ENCODE data around the gene TRIOBP. TPM values are rescaled to one million over a fixed set of nuclear protein-coding genes. Genes with fewer than 3 reads are reported as not detected.
A peak's percentile ranks its signal among the peaks of the same experiment; 100 is the strongest.

The TRIOBP gene
- total and polyA plus RNA-seq, 2 donors (not counting 3 experiments of a cell fraction or from before 2014, with no cell fraction given): 60.6 to 104 TPM

- CTCF ChIA-PET: interaction anchor here (1.2 to 1.6 kb wide), 2 partner anchors 8 to 134 kb away, joined by 3 to 4 read pairs; no protein-coding TSS in a partner anchor
- dilution Hi-C loops (cut with MboI; ENCODE audit: extremely low pct_ligation_motif_present, low sequenced_read_pairs) (no loop called here), intact Hi-C loops (cut with micrococcal nuclease) (no loop called here)
- no peak for FAIRE-seq
- Histone ChIP-seq H3K4me1 (ENCODE audit: control insufficient read depth, extremely low read depth, insufficient read depth, low read length) (peaks cover 10% of the 10 kb centered on the region), H3K9me3 (replicated peaks; ENCODE audit: control insufficient read depth, insufficient read depth, low read length) (no peaks in the 10 kb centered on the region), H3K4me3 (replicated peaks in 1 of 3; ENCODE audit: insufficient read depth in 1 of 3, low read depth in 1 of 3, low read length in 3 of 3) (no peak overlapping the region), H3K9me1 (replicated peaks; ENCODE audit: control insufficient read depth, extremely low read depth, insufficient read depth, low read length) (no peaks in the 10 kb centered on the region), H3K27me3 (ENCODE audit: control insufficient read depth in 2 of 2, insufficient read depth in 2 of 2, low read length in 2 of 2) (no peaks in the 10 kb centered on the region), H3K4me2 (ENCODE audit: insufficient read depth, low read length) (no peak overlapping the region), H2AFZ (ENCODE audit: low read depth, low read length) (no peak overlapping the region), H3K27ac (ENCODE audit: insufficient read depth, low read depth, low read length) (no peak overlapping the region), H3K79me2 (ENCODE audit: control insufficient read depth, insufficient read depth, low read length) (no peaks in the 10 kb centered on the region), H3K36me3 (ENCODE audit: control insufficient read depth in 2 of 2, extremely low read depth in 1 of 2, insufficient read depth in 2 of 2, low read length in 2 of 2) (peaks cover 0 to 18% of the 10 kb centered on the region in 2 experiments), H4K20me1 (replicated peaks; ENCODE audit: control insufficient read depth, extremely low read depth, insufficient read depth, low read length) (no peaks in the 10 kb centered on the region), H3K9ac (replicated peaks; ENCODE audit: extremely low read depth, insufficient read depth, low read length) (no peak overlapping the region)
- POLR2A ChIA-PET: no interaction called here
- TF ChIP-seq POLR2A (IDR thresholded peaks at IDR 0.05; ENCODE audit: low read depth, low read length) (peak; percentile 52), POLR2AphosphoS5 (IDR thresholded peaks at IDR 0.05; ENCODE audit: insufficient read depth, low read depth, low read length) (peak; percentile 48), GATA2 (IDR thresholded peaks at IDR 0.05; ENCODE audit: insufficient read depth, insufficient read length, low read depth, low read length) (no peak), EZH2 (IDR thresholded peaks at IDR 0.05; ENCODE audit: borderline replicate concordance, low read depth, low read length, severe bottlenecking) (no peak)
- DNase-seq (ENCODE audit: low read depth, low spot score): no peak
- no TSS peak for BruUV-seq (replicated peaks)
Observed at GRCh38 chr22:37777122-37777687, 80.4 kb downstream of the TRIOBP start.

GRCh38 chr22:37778370-37779009 lies 81.6 kb downstream of the TRIOBP start:
- intact Hi-C loops (cut with micrococcal nuclease): no loop called here
- Histone ChIP-seq H3K9ac (replicated peaks; ENCODE audit: extremely low read depth, insufficient read depth, low read length) (no peak overlapping the region), H3K4me3 (replicated peaks in 1 of 3; ENCODE audit: insufficient read depth in 1 of 3, low read depth in 1 of 3, low read length in 3 of 3) (no peak overlapping the region), H3K27me3 (ENCODE audit: control insufficient read depth in 2 of 2, insufficient read depth in 2 of 2, low read length in 2 of 2) (no peaks in the 10 kb centered on the region), H3K79me2 (ENCODE audit: control insufficient read depth, insufficient read depth, low read length) (no peaks in the 10 kb centered on the region), H4K20me1 (replicated peaks; ENCODE audit: control insufficient read depth, extremely low read depth, insufficient read depth, low read length) (no peaks in the 10 kb centered on the region), H3K9me3 (replicated peaks; ENCODE audit: control insufficient read depth, insufficient read depth, low read length) (no peaks in the 10 kb centered on the region), H3K4me2 (ENCODE audit: insufficient read depth, low read length) (no peak overlapping the region), H3K36me3 (ENCODE audit: control insufficient read depth in 2 of 2, extremely low read depth in 1 of 2, insufficient read depth in 2 of 2, low read length in 2 of 2) (peaks cover 0 to 6% of the 10 kb centered on the region in 2 experiments), H3K27ac (ENCODE audit: insufficient read depth, low read depth, low read length) (no peak overlapping the region), H3K4me1 (ENCODE audit: control insufficient read depth, extremely low read depth, insufficient read depth, low read length) (peaks cover 15% of the 10 kb centered on the region), H2AFZ (ENCODE audit: low read depth, low read length) (no peak overlapping the region), H3K9me1 (replicated peaks; ENCODE audit: control insufficient read depth, extremely low read depth, insufficient read depth, low read length) (no peaks in the 10 kb centered on the region)
- ChIA-PET CTCF (interaction anchor here (0.6 to 1.5 kb wide), 4 partner anchors 9 to 30 kb away, joined by 3 to 4 read pairs (median 4); no protein-coding TSS in a partner anchor), POLR2A (no interaction called here)
- BruUV-seq (replicated peaks): no TSS peak
- no peak for DNase-seq (ENCODE audit: low read depth, low spot score)
- TF ChIP-seq MAX (IDR thresholded peaks at IDR 0.05; ENCODE audit: insufficient read depth, insufficient read length) (no peak), POLR2A (IDR thresholded peaks at IDR 0.05; ENCODE audit: low read depth, low read length) (peak; percentile 40)
- no peak for FAIRE-seq
- dilution Hi-C loops (cut with MboI; ENCODE audit: extremely low pct_ligation_motif_present, low sequenced_read_pairs): no loop called here

Measured in endothelial cell of umbilical vein (primary cell).